Renal cortex interstitium (tissue), 15 donors: ENCODE measurements around the gene CALCOCO1. TPM values are rescaled to one million over a fixed set of nuclear protein-coding genes. Genes with fewer than 3 reads are reported as not detected.
"Not testable (repeated sequence)": the region's sequence is repeated elsewhere in the genome, so short reads cannot be mapped to it uniquely, and the experiment has no call there.

Experiments used
- DNase-seq, 11 donors: peaks; one replicate each; pipeline ENCODE4 v3.0.0-alpha.2; 2013; ENCODE audit warnings: low read depth in 9 of 11, low spot score in 4 of 11; ENCODE audit errors: extremely low read depth in 1 of 11
- long read RNA-seq, 16 experiments: transcript quantifications; one replicate each; lab custom pipeline, GENCODE V29; 2026
- polyA plus RNA-seq, 3 donors: library from polyadenylated mRNA; unstranded; fragments of 120-200 nt; gene quantifications; one replicate each; pipeline ENCODE4 v1.2.1, GENCODE V29; 2013; ENCODE audit not compliant: insufficient read length in 3 of 3

The CALCOCO1 gene, protein sequence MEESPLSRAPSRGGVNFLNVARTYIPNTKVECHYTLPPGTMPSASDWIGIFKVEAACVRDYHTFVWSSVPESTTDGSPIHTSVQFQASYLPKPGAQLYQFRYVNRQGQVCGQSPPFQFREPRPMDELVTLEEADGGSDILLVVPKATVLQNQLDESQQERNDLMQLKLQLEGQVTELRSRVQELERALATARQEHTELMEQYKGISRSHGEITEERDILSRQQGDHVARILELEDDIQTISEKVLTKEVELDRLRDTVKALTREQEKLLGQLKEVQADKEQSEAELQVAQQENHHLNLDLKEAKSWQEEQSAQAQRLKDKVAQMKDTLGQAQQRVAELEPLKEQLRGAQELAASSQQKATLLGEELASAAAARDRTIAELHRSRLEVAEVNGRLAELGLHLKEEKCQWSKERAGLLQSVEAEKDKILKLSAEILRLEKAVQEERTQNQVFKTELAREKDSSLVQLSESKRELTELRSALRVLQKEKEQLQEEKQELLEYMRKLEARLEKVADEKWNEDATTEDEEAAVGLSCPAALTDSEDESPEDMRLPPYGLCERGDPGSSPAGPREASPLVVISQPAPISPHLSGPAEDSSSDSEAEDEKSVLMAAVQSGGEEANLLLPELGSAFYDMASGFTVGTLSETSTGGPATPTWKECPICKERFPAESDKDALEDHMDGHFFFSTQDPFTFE
- 100 to 1,000 TPM; 118 to 141 (median 120) TPM for polyA plus RNA-seq
- long read RNA-seq, donor 1, transcript CALCOCO1-218 (15 exons, 2,291 nt): major isoform, 6 of 21 reads
- long read RNA-seq, donor 1, partial matches to known transcripts: 10 of 21 reads
- long read RNA-seq, donor 1, other reads (novel, unspliced or antisense): 0 of 21 reads
- long read RNA-seq, donor 2, transcript CALCOCO1-218 (15 exons, 2,291 nt): major isoform, 5 of 48 reads
- long read RNA-seq, donor 2, partial matches to known transcripts: 41 of 48 reads
- long read RNA-seq, donor 2, other reads (novel, unspliced or antisense): 0 of 48 reads
- long read RNA-seq, donor 3, transcript CALCOCO1-218 (15 exons, 2,291 nt): major isoform, 12 of 34 reads
- long read RNA-seq, donor 3, partial matches to known transcripts: 18 of 34 reads
- long read RNA-seq, donor 3, other reads (novel, unspliced or antisense): 0 of 34 reads
- long read RNA-seq, donor 4, transcript CALCOCO1-218 (15 exons, 2,291 nt): major isoform, 12 of 23 reads
- long read RNA-seq, donor 4, partial matches to known transcripts: 7 of 23 reads
- long read RNA-seq, donor 4, other reads (novel, unspliced or antisense): 0 of 23 reads
- long read RNA-seq, donor 5: 0 reads
- long read RNA-seq, donor 6, transcript CALCOCO1-218 (15 exons, 2,291 nt): major isoform, 7 of 30 reads
- long read RNA-seq, donor 6, partial matches to known transcripts: 16 of 30 reads
- long read RNA-seq, donor 6, other reads (novel, unspliced or antisense): 0 of 30 reads
- long read RNA-seq, donor 7, transcript CALCOCO1-218 (15 exons, 2,291 nt): major isoform, 6 of 27 reads
- long read RNA-seq, donor 7, partial matches to known transcripts: 19 of 27 reads
- long read RNA-seq, donor 7, other reads (novel, unspliced or antisense): 0 of 27 reads
- long read RNA-seq, donor 8, transcript CALCOCO1-218 (15 exons, 2,291 nt): major isoform, 12 of 43 reads
- long read RNA-seq, donor 8, partial matches to known transcripts: 21 of 43 reads
- long read RNA-seq, donor 8, other reads (novel, unspliced or antisense): 0 of 43 reads
- long read RNA-seq, donor 9, transcript CALCOCO1-218 (15 exons, 2,291 nt): major isoform, 12 of 26 reads
- long read RNA-seq, donor 9, partial matches to known transcripts: 11 of 26 reads
- long read RNA-seq, donor 9, other reads (novel, unspliced or antisense): 0 of 26 reads
- long read RNA-seq, donor 10, transcript CALCOCO1-218 (15 exons, 2,291 nt): major isoform, 8 of 17 reads
- long read RNA-seq, donor 10, partial matches to known transcripts: 7 of 17 reads
- long read RNA-seq, donor 10, other reads (novel, unspliced or antisense): 0 of 17 reads
- long read RNA-seq, donor 11, transcript CALCOCO1-218 (15 exons, 2,291 nt): major isoform, 6 of 9 reads
- long read RNA-seq, donor 11, partial matches to known transcripts: 0 of 9 reads
- long read RNA-seq, donor 11, other reads (novel, unspliced or antisense): 0 of 9 reads
- long read RNA-seq, donor 12, partial matches to known transcripts: 7 of 14 reads
- long read RNA-seq, donor 12, other reads (novel, unspliced or antisense): 0 of 14 reads
- long read RNA-seq, donor 13: 0 reads
- long read RNA-seq, donor 14, transcript CALCOCO1-218 (15 exons, 2,291 nt): major isoform, 11 of 21 reads
- long read RNA-seq, donor 14, partial matches to known transcripts: 8 of 21 reads
- long read RNA-seq, donor 14, other reads (novel, unspliced or antisense): 0 of 21 reads
- long read RNA-seq, donor 15, transcript CALCOCO1-218 (15 exons, 2,291 nt): major isoform, 5 of 14 reads
- long read RNA-seq, donor 15, partial matches to known transcripts: 6 of 14 reads
- long read RNA-seq, donor 15, other reads (novel, unspliced or antisense): 0 of 14 reads
- long read RNA-seq, donor 16, transcript CALCOCO1-205 (2 exons, 733 nt): minor isoform, 5 of 69 reads
- long read RNA-seq, donor 16, transcript CALCOCO1-218 (15 exons, 2,291 nt): major isoform, 22 of 69 reads
- long read RNA-seq, donor 16, partial matches to known transcripts: 33 of 69 reads
- long read RNA-seq, donor 16, other reads (novel, unspliced or antisense): 6 of 69 reads

DNA sequence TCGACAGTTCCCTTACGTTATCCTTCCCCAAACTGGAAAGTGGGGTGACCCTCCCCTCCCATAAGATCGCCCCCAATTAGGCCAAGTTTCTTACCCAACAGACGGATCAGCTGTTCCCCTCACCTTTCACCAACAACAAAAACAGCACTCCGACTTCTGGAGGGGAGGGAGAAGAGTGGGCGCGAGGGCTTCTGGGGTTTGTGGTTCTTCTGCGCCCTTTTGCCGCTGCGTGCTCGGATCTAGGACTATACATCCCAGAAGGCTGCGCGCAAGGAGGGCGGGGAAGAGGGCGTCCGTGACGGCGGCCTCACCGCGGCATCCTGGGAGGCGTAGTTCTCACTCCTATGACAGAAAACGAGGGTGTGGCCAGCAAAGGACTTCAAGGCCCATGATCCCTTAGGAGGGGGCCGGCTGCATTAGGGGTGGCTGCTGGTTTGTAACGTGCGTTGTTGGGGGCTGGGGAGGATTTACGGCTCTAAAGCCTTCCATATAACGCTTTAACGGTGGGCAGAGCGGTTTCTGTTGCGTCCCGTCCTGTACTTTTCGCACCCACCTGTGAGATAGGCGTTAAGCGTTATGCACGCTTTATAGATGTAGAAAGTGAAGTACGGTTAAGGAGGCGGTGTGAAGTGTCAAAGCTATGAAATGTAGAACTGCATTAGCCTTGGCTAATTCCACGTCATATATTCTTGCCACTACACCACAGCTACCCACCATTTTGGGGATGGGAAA, at the start of gene CALCOCO1:
CALCOCO1 (minus strand) TSS at position 143 of the 732 bp plus-strand sequence. CDS start 2,210 bp downstream, outside the sequence.
- peak; percentile 90 to 98 (median 95) for DNase-seq

DNA sequence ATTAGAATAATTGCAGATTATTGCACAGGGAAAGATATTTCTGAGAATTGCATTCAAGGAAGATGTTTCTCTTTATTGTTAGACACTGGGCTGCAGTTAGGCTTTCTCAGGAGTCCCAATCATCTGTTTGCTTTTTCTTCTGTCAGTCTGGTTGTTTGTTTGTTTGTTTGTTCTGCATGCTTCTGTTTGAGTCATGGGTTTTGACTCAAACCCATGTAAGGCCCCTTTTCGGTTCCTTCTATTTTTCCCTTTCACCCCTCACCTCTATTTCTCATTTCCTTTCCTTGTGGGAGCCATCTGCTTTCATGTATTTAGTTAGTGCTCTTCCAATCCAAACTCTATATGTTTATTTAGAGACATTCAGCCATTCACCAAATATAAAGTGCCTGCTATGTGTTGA, 49.6 kb upstream of the CALCOCO1 start:
- DNase-seq: no peak

DNA sequence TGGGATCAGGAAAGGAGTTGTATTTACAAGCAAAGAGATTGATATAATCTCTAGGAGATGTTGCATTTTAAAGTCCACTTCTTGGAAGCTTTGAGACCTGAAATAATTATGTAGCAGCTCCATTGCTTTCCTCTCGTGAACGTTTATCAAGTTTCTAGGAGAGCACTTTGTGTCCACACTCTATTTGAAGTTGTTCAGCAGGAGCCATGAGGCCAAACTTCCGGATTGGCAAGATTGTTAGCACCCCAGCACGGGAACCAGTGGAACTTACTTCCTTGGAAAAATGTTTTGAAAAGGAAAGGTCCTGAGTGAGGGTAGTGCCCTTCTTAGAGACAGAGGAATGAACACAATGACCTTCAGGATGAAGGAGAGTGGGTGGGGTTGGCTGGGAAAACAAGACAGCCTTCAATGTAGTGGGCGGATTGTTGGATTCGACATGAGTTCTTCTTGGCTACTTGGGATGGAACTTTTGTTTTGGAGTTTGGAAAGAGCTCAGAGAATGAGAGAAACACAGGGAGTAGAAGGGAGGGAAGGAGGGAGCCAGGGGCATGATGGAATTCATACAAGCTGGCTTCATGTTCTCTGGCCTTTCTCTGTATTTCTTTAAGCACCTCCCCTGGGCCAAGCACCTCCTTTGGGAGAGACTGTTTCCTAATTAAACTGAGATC, 48.4 kb upstream of the CALCOCO1 start:
- DNase-seq: no peak

DNA sequence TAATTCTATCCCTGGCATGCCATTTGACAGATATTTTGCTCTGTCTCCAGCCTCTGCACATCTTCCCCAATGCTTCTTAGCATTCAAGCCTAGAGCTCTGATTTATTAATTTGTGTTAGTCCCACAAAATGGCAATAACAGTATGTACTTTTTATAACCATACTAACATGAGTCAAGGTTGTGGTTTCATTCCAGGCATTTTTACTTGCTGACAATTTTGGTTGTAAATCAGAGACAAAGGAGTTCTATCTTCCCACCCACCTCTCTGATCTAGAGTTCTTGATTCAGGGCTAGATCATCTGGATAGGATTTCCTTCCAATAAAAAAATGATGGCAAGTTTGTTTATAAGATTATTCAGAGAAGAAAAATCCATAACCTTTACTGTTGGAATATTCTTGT, 43.0 kb upstream of the CALCOCO1 start:
- no peak for DNase-seq

DNA sequence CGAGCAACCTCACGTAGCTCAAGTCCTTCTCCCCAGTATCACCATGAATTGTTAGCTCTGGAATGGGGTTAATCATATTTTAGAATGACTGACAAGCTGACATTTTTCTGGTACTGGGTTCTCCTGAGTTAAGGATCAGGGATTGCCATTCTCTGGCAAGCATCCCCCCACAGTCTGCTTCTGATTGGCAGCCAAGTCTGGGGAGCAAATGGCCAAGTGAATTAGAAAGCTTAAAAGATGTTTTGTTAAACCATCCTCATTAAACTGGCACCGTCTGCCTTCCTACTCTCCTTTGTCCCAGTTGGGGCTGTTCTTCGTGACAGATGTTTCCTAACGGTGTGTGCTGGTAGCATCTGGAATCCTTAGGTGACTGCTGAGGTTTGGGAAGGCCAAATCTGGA, 41.7 kb upstream of the CALCOCO1 start:
- DNase-seq: no peak

DNA sequence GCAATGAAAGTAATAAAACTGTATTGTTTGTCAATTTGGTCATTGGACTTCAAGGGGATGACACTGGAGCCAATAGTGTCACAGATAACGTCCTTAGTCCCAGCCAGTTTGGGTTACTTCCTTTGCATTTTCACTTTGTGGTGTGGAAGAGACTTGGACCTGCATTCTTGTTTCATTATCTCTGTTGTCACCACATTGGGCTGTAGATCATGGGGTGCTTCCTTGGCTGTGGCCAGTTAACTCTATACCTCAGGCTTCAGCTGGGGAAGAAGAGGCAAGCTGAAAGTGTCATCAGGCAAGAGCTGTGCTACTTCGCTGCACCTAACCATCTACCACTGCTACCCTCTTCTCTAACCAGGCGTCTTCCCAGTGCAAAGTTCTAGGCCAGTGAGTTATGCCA, 39.6 kb upstream of the CALCOCO1 start:
- no peak for DNase-seq

DNA sequence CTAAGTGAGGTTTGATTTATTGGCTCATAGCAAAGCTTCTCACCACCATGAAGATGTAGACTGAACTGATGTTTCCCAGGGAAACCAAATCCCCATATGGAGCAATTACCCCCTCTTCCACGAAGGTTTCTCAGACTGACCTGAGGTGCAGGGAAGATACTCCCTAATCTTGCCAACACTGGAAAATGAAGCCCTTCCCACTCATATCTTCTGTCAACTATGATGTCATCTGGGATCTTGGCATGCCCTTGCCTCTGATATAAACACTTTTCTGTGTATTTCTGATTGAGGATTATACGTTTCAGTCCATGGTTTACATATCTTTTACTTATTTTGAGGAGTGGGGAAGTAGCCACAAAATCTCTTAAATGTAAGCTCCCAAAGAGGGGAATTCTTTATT, 38.6 kb upstream of the CALCOCO1 start:
- DNase-seq: no peak

DNA sequence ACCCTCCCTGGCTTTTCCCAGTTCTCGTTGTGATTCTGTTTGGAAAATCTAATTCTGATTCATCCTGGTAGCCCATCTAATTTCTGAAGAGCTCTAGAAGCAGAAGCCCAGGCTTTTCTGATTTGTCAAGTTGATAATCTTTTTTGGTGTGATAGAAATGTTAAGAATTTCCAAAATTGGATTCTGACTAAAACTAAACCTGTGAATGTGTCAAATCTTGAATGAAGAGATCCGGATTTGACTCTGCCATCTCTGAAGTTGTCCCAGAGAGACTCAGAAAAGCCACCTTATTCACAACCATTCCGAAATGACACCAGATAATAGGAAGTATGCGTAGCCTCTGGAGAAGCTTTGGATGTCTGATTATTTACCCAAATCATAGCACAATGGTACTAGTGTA, 37.4 kb upstream of the CALCOCO1 start:
- no peak for DNase-seq

DNA sequence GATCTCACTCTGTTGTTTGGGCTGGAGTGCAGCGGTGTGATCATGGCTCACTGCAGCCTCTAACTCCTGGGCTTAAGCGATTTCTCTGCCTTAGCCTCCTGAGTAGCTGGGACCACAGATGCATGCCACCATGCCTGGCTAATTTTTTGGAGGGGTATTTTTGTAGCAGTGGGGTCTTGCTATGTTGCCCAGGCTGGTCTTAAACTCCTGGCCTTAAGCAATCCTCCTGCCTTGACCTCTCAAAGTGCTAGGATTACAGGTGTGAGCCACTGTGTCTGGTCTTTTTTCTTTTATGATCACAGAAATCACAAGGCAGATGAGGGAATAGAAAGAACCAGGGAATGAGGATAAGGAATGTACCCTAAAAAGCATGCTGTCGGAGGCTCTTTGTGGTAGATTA, 35.5 kb upstream of the CALCOCO1 start:
- not testable (repeated sequence) for DNase-seq

DNA sequence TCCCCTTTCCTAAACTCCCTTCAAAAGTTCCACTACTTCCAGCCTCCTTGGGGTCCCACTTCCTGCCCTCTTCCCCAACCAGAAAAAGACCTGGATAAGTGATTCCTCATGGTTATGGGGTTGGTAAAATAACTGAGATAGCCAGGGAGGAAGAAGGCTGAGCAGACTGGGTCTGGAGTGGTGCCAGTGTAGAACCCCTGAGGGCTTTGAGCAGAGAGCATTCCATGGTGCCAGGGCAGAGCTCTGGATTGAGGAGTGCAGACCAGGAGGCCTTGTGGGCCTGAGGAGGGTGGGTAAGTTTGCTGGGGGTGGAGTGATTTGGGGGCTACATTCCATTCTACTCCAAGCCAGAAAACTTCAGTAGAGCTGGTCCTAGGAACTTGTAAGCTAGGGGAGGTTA, 34.1 kb upstream of the CALCOCO1 start:
- no peak for DNase-seq

DNA sequence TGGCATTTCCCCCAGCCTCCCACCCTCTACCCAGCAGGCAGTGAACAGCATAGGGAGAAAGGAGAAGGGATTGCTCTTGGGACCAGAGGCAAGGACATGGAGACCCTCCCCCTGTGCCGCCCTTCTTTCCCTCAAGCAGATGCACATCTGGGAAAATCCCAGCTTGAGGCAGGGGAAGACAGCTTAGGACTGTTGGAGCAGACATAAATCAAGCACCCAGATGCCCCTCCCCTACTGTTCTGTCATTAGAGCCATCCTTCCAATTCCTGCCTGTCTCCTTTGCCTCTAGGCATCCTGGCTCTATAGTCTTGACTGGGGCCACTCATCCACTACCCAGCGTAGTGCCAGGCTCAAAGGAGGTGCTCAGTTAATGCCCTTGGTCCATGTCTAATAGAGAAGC, 32.0 kb upstream of the CALCOCO1 start:
- DNase-seq: no peak

DNA sequence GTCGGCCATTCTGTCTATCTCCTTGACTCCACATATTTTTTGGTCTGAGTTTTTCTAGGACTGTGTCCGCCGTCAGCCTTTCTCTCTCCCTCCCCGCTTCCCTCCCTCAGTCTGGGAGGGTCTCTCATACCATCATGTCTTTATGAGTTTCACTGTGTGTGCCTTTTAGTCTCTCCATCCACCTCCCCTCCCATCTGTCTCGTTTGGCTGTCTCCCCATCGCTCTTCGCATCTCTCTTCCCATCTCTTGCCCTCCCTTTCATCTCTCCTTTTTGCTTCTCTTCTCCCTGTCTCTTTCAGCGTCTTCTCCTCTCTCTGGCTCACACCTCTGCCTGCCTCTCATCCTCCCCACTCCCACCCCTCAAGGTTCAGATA, 31.5 kb upstream of the CALCOCO1 start:
- DNase-seq: no peak

DNA sequence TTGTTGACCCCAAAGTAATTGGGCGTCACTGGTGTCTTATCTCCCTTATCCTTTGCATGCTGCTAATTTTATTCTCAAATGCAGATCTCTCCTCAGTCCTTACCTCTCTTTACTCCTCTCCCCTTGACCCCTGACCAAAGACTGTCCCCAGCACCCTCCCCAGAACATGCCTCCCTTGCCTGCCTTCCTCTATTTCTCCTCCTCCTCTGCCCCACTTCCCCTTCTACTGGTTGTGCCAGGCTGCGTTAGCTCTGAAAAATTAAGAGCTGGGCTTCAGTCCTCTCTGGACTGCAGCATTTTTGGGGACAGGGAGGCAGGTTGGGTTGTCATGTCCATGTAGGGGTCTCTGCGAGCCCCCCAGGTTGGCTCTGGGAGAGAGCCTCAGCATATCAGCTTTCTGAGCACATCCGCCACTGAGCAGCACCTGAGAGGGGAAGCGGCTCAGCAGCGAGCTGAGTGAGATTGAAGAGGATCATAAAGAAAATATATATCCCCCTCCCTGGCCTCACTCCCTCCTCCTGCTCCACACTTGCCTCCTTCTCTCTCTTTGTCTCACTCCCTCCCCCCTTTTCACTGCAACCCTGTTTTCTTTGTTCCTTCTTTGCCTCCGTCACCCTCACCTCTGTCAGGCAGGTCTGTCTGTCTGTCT, 31.0 kb upstream of the CALCOCO1 start:
- DNase-seq: no peak

DNA sequence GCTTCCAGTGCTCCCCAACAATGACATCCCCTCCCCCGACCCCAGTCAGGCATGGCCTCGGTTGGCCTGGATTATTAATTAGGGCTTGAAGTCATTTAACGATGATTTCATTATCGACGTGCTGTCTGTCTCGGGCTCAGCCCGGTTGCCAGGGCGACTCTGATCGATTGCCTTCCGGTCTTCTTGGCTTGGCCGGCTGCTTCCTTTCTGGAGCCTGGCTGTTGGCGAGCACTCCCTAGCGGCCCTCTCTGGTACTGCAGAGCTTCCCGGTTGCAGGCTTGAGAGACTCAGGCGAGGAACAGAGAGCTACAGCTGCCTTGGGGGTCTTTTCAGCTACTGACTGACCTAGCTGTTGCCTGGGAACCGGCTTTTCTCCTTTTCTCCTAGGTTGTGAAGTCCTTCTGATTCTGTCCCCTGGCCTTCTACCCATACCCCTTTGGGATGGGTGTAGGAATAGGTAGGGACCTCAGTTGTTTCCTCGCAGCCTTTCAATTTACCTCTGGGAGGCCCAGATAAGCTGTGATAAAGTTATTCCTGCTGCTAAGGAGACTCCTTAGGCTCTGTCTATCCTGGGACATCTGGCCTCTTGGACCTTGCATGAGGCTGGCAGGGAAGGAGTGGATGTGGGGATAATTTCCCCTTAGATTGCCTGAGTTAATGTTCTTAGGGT, 30.0 kb upstream of the CALCOCO1 start:
- DNase-seq: peak in 5 of 11 donors; percentile 71 to 79 (median 74)
